Measurements from ENCODE around the gene SLC28A2.

The SLC28A2 gene

GRCh38 chr15:45326741-45327140, 74.7 kb downstream of the SLC28A2 start:
- no peak for DNase-seq
